Upper lobe of left lung (tissue), 6 donors: ENCODE measurements around the gene MPI. TPM values are rescaled to one million over a fixed set of nuclear protein-coding genes. Genes with fewer than 3 reads are reported as not detected.
A peak's percentile ranks its signal among the peaks of the same experiment; 100 is the strongest.

Experiments used
- ATAC-seq, 2 donors: fragments of 200-7000 bp; cut with Tn5 transposase; one replicate each; pipeline ENCODE4 v1.9.1; 2022; ENCODE audit warnings: mild to moderate bottlenecking in 2 of 2, moderate library complexity in 2 of 2; ENCODE audit not compliant: low FRiP score in 2 of 2
- DNase-seq, 2 donors: peaks; one replicate each; pipeline ENCODE4 v3.0.0-alpha.2; 2019 to 2020
- H3K27ac ChIP-seq, 4 donors: fragments of 200-600 bp; sonication (generic); one replicate each; pipeline ENCODE4 v1.5.1; 2016 to 2019
- H3K27me3 ChIP-seq, 4 donors: fragments of 200-600 bp; sonication (generic); one replicate each; pipeline ENCODE4 v1.5.1; 2017 to 2019
- H3K36me3 ChIP-seq, 4 donors: fragments of 200-600 bp; sonication (generic); one replicate each; pipeline ENCODE4 v1.5.1; 2016 to 2019
- H3K4me1 ChIP-seq, 4 donors: fragments of 200-600 bp; sonication (generic); one replicate each; pipeline ENCODE4 v1.5.1; 2018 to 2019
- H3K4me3 ChIP-seq, 4 donors: fragments of 200-600 bp; sonication (generic); one replicate each; pipeline ENCODE4 v1.5.1; 2017 to 2019; ENCODE audit warnings: mild to moderate bottlenecking in 2 of 4, moderate library complexity in 1 of 4
- H3K9me3 ChIP-seq, 4 donors: fragments of 200-600 bp; sonication (generic); one replicate each; pipeline ENCODE4 v1.5.1; 2018 to 2019
- CTCF ChIP-seq, 6 experiments: fragments of 450-650 bp in 4 of 6; fragments of 200-600 bp in 2 of 6; sonication (generic) in 2 of 6; IDR thresholded peaks; one replicate each; pipeline ENCODE4 v1.5.1; 2016 to 2019; ENCODE audit warnings: antibody characterized with exemption in 6 of 6
- EP300 ChIP-seq, 4 donors: sonication (generic); formaldehyde crosslinking; IDR thresholded peaks; one replicate each; pipeline ENCODE4 v1.5.1; 2017; ENCODE audit warnings: antibody characterized with exemption in 4 of 4, control low read depth in 2 of 4
- POLR2A ChIP-seq, 4 donors: fragments of 450-650 bp; IDR thresholded peaks; one replicate each; pipeline ENCODE4 v1.5.1; 2016 to 2017; ENCODE audit warnings: antibody characterized with exemption in 4 of 4, mild to moderate bottlenecking in 2 of 4
- POLR2AphosphoS5 ChIP-seq, 2 donors: sonication (generic); formaldehyde crosslinking; IDR thresholded peaks; one replicate each; pipeline ENCODE4 v1.5.1; 2017; ENCODE audit warnings: antibody characterized with exemption in 2 of 2
- WGBS, 2 donors: methylation state at CpG; one replicate each; pipeline ENCODE4 v1.1.5; 2017 to 2018; 5-methylcytosine and 5-hydroxymethylcytosine counted together
- total RNA-seq, 6 donors: library from RNA; depleted of rRNA in 4 of 6; stranded (reverse); fragments of >200 nt in 4 of 6; gene quantifications; one replicate each; pipeline versions ENCODE4 v1.1.0 to v1.2.1, GENCODE V29; 2016 to 2021
- donor health status: DM: no; HTN: no; CAD: no; lungs with moderate emphysema.
- donor health status: DM: no; HTN: yes; CAD: no; lungs with severe emphysema.

MPI gene
- total RNA-seq, 6 donors from 2014 or later: 21.0 to 40.6 (median 30.2) TPM

- H3K9me3 ChIP-seq: no peaks in the 10 kb centered on the region
- peaks cover 9 to 76% (median 51%) of the 10 kb centered on the region in 4 donors for H3K36me3 ChIP-seq
- H3K4me1 ChIP-seq: peaks cover 18 to 33% (median 28%) of the 10 kb centered on the region in 4 donors
- WGBS, 2 donors: 16 to 23% methylated on average over 5 of the region's 5 CpGs
- TF ChIP-seq CTCF (IDR thresholded peaks at IDR 0.05) (peak; percentile 63 to 97 (median 83)), EP300 (IDR thresholded peaks at IDR 0.05) (no peak)
- DNase-seq (peak in 1 of 2 donors; percentile 55), ATAC-seq (peak; percentile 67 to 71)
- H3K4me3 ChIP-seq: no peak overlapping the region
- no peaks in the 10 kb centered on the region for H3K27me3 ChIP-seq
- H3K27ac ChIP-seq: peak overlapping the region in 2 of 4 donors; percentile 27 to 50
Observed at GRCh38 chr15:74901612-74902063, 11.8 kb downstream of the MPI start.

GRCh38 chr15:74902295-74903075 is 12.6 kb downstream of the MPI start:
- no peaks in the 10 kb centered on the region for H3K27me3 ChIP-seq
- 77 to 90% methylated on average over 3 to 4 of the region's 4 CpGs for WGBS, 2 donors
- H3K4me1 ChIP-seq: peaks cover 22 to 35% (median 28%) of the 10 kb centered on the region in 4 donors
- H3K36me3 ChIP-seq: peaks cover 9 to 70% (median 49%) of the 10 kb centered on the region in 4 donors
- ATAC-seq: no peak
- H3K4me3 ChIP-seq: no peak overlapping the region
- TF ChIP-seq CTCF (IDR thresholded peaks at IDR 0.05): no peak
- TF ChIP-seq EP300 (IDR thresholded peaks at IDR 0.05): no peak
- TF ChIP-seq POLR2A (IDR thresholded peaks at IDR 0.05): no peak
- TF ChIP-seq POLR2AphosphoS5 (IDR thresholded peaks at IDR 0.05): no peak
- no peaks in the 10 kb centered on the region for H3K9me3 ChIP-seq
- H3K27ac ChIP-seq: peak overlapping the region in 1 of 4 donors; percentile 13
- no peak for DNase-seq

- Histone ChIP-seq H3K4me1 (peaks cover 23 to 38% (median 29%) of the 10 kb centered on the region in 4 donors), H3K9me3 (no peaks in the 10 kb centered on the region), H3K27ac (no peak overlapping the region), H3K36me3 (peaks cover 9 to 59% (median 45%) of the 10 kb centered on the region in 4 donors), H3K27me3 (no peaks in the 10 kb centered on the region), H3K4me3 (no peak overlapping the region)
- no peak for ATAC-seq
- 88 to 90% methylated on average over 1 of the region's 1 CpG for WGBS, 2 donors
- TF ChIP-seq POLR2AphosphoS5 (IDR thresholded peaks at IDR 0.05) (no peak), POLR2A (IDR thresholded peaks at IDR 0.05) (no peak), EP300 (IDR thresholded peaks at IDR 0.05) (no peak), CTCF (IDR thresholded peaks at IDR 0.05) (no peak)
- no peak for DNase-seq
Observed at GRCh38 chr15:74903676-74904075, 13.8 kb downstream of the MPI start.

GRCh38 chr15:74904190-74904805 is 14.5 kb downstream of the MPI start:
- Histone ChIP-seq H3K36me3 (peaks cover 9 to 52% (median 40%) of the 10 kb centered on the region in 4 donors), H3K4me1 (peaks cover 23 to 38% (median 29%) of the 10 kb centered on the region in 4 donors), H3K27me3 (no peaks in the 10 kb centered on the region), H3K27ac (no peak overlapping the region), H3K9me3 (no peaks in the 10 kb centered on the region), H3K4me3 (no peak overlapping the region)
- no peak for ATAC-seq
- 92 to 95% methylated on average over 6 to 7 of the region's 7 CpGs for WGBS, 2 donors
- DNase-seq: no peak
- TF ChIP-seq POLR2A (IDR thresholded peaks at IDR 0.05) (no peak), POLR2AphosphoS5 (IDR thresholded peaks at IDR 0.05) (no peak)

- WGBS, 2 donors: 0 to 2% methylated on average over 7 to 16 of the region's 20 CpGs
- TF ChIP-seq CTCF (IDR thresholded peaks at IDR 0.05) (no peak), EP300 (IDR thresholded peaks at IDR 0.05) (no peak), POLR2AphosphoS5 (IDR thresholded peaks at IDR 0.05) (no peak), POLR2A (IDR thresholded peaks at IDR 0.05) (no peak)
- peaks cover 4 to 36% (median 22%) of the 10 kb centered on the region in 4 donors for H3K36me3 ChIP-seq
- H3K4me1 ChIP-seq: peaks cover 23 to 38% (median 29%) of the 10 kb centered on the region in 4 donors
- peak overlapping the region; percentile 87 to 96 (median 90) for H3K4me3 ChIP-seq
- H3K27me3 ChIP-seq: no peaks in the 10 kb centered on the region
- no peaks in the 10 kb centered on the region for H3K9me3 ChIP-seq
- DNase-seq (peak in 1 of 2 donors; percentile 51), ATAC-seq (peak; percentile 27 to 51)
- H3K27ac ChIP-seq: peak overlapping the region; percentile 91 to 98 (median 94)
Observed at GRCh38 chr15:74906067-74906449, 16.2 kb downstream of the MPI start.
